Activated naive CD4-positive, alpha-beta T cell treated with anti-CD3 and anti-CD28 coated beads, Interleukin-2, amount 10 ng/mL, durations not matched to agents 5 hours and 36 hours (primary cell): ENCODE results near the gene ZNF680. TPM values are rescaled to one million over a fixed set of nuclear protein-coding genes. Genes with fewer than 3 reads are reported as not detected.

ENCODE experiments used
- total RNA-seq, 2 experiments: library from RNA; stranded (reverse); gene quantifications; one replicate each; pipeline ENCODE4 v1.2.3, GENCODE V29; 2021

The ZNF680 gene
- 10 to 100 TPM; 13.1 to 13.2 TPM for total RNA-seq

DNA sequence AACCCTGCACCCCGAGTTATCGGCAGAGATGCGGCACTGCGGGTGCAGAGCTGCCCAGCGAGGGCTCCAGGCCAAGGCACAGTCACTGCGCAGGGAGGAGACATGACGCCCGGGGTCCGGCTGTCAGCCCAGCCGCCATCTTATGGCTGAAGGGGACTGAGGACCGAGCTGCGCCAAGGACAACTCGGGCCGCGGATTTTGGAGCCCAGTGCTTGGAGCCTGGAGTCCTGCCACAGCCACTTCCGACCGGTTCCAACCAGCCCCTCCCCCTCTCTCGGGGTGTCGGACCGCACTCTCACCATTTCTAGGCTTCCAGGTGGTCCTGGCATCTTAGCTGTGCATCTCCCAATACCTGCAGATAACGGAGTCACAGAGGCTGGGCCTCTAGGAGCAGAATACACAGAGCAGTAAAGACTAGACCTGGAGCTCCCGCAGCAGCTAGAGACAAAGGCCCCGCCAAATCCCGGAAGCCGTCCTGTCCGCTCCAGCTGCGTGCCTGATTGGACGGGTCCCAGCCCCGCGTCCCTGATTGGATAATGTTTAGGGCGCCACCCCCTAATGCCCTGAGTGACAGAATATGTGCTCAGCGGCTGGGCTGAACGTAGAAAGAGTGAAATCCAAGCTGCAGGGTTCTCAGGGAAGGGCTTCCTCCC lies at the start of gene ZNF680:
Gene ZNF680 (minus strand): TSS at position 446 of the 653 bp plus-strand sequence. CDS start 117 bp downstream, at position 329.

Other genes with a start within 250 kb of the ZNF680 start
- gene ZNF736, start 249.1 kb downstream of the ZNF680 start, total RNA-seq = 10 to 100 TPM; 23.9 to 24.2 TPM
- gene ZNF107, start 103.1 kb upstream of the ZNF680 start, total RNA-seq = 10 to 100 TPM; 18.4 to 18.7 TPM
- 10 to 100 TPM in 1 of 2 experiments, 1 to 10 TPM in 1; 9.5 to 11.7 TPM for gene ZNF138, start 231.4 kb upstream of the ZNF680 start, total RNA-seq